T-helper 1 cell (primary cell): ENCODE data around the gene CBX6.
"Not testable (repeated sequence)": the region's sequence is repeated elsewhere in the genome, so short reads cannot be mapped to it uniquely, and the experiment has no call there.

Source experiments
- DNase-seq, 5 donors: peaks; one replicate each; pipeline ENCODE4 v3.0.0-alpha.2; 2012 to 2020

The CBX6 gene

GRCh38 chr22:38861170-38861876 is 10.7 kb downstream of the CBX6 start:
- DNase-seq = no peak

GRCh38 chr22:38860283-38861169 is 11.5 kb downstream of the CBX6 start:
- no peak for DNase-seq

- no peak for DNase-seq
These were observed 12.3 kb downstream of the CBX6 start for GRCh38 chr22:38859581-38860282.

GRCh38 chr22:38858492-38858891 is 13.5 kb downstream of the CBX6 start:
- DNase-seq = no peak

GRCh38 chr22:38854476-38854875 is 17.5 kb downstream of the CBX6 start:
- not testable (repeated sequence) for DNase-seq

- not testable (repeated sequence) for DNase-seq
These were observed 18.1 kb downstream of the CBX6 start for GRCh38 chr22:38853883-38854282.

- no peak for DNase-seq
These were observed 18.8 kb downstream of the CBX6 start for GRCh38 chr22:38853196-38853651.

- DNase-seq = no peak
These were observed 19.5 kb downstream of the CBX6 start for GRCh38 chr22:38852522-38852921.

GRCh38 chr22:38850941-38851849 is 20.8 kb downstream of the CBX6 start:
- DNase-seq = no peak

- no peak for DNase-seq
These were observed 21.6 kb downstream of the CBX6 start for GRCh38 chr22:38850399-38850798.

- no peak for DNase-seq
These were observed 22.2 kb downstream of the CBX6 start for GRCh38 chr22:38849811-38850210.

GRCh38 chr22:38846412-38846811 is 25.6 kb downstream of the CBX6 start:
- no peak for DNase-seq

- DNase-seq = no peak
These were observed 26.8 kb downstream of the CBX6 start for GRCh38 chr22:38845004-38845740.

GRCh38 chr22:38844315-38845003 is 27.6 kb downstream of the CBX6 start:
- DNase-seq = no peak

GRCh38 chr22:38843657-38844314 is 28.2 kb downstream of the CBX6 start, which contains the start of gene NPTXR:
TSS of gene NPTXR (minus strand) at chr22:38844028.
- DNase-seq = peak in 4 of 5 donors; percentile 15 to 40 (median 32)

- peak in 4 of 5 donors; percentile 24 to 81 (median 39) for DNase-seq
These were observed 28.8 kb downstream of the CBX6 start for GRCh38 chr22:38843201-38843656.

GRCh38 chr22:38842512-38843200 is 29.4 kb downstream of the CBX6 start:
- DNase-seq = no peak

- no peak for DNase-seq
These were observed 30.4 kb downstream of the CBX6 start for GRCh38 chr22:38841635-38842034.

- DNase-seq = no peak
These were observed 30.8 kb downstream of the CBX6 start for GRCh38 chr22:38841211-38841610.
